Panc1 (cell line): ENCODE results near the gene NXPH3. TPM values are rescaled to one million over a fixed set of nuclear protein-coding genes. Genes with fewer than 3 reads are reported as not detected.

Source experiments
- ATAC-seq: fragments of 200-7000 bp; cut with Tn5 transposase; 2 replicates; pipeline ENCODE4 v1.9.1; 2020; ENCODE audit warnings: mild to moderate bottlenecking, moderate library complexity
- BruUV-seq: library from RNA; stranded (reverse); fragments of 400-500 nt; replicated peaks from 2 replicates; lab custom pipeline; 2021; lab: Mats Ljungman, UMichigan
- CTCF ChIA-PET: fragments of 300-600 bp; sonication (Branson Sonifier 250); formaldehyde crosslinking; loops from one replicate; lab custom pipeline; 2022; ENCODE audit warnings: antibody characterized with exemption; lab: Charles Lee
- POLR2A ChIA-PET: fragments of 300-600 bp; sonication (Branson Sonifier 250); formaldehyde crosslinking; loops from one replicate; lab custom pipeline; 2022; ENCODE audit warnings: antibody characterized with exemption; lab: Charles Lee
- DNase-seq: peaks from one replicate; pipeline ENCODE4 v3.0.0-alpha.2; 2010; ENCODE audit warnings: low read depth, low spot score
- H3K27ac ChIP-seq: 2 replicates; pipeline ENCODE4 v1.5.1; 2011; ENCODE audit warnings: mild to moderate bottlenecking, low read length, inconsistent platforms
- H3K27me3 ChIP-seq: fragments of 200-500 bp; sonication (Bioruptor generic); 2 replicates; pipeline ENCODE4 v1.6.0; 2014; ENCODE audit warnings: low read length, inconsistent platforms; ENCODE audit not compliant: control insufficient read depth, insufficient read depth
- H3K36me3 ChIP-seq: fragments of 200-500 bp; sonication (Bioruptor generic); 2 replicates; pipeline ENCODE4 v1.5.1; 2014; ENCODE audit warnings: inconsistent platforms, mild to moderate bottlenecking, low read length, moderate library complexity; ENCODE audit not compliant: control insufficient read depth, insufficient read depth
- H3K4me1 ChIP-seq: 2 replicates; pipeline ENCODE4 v1.5.1; 2011; ENCODE audit warnings: inconsistent platforms, mild to moderate bottlenecking, low read length, moderate library complexity; ENCODE audit not compliant: control insufficient read depth, insufficient read depth
- H3K4me3 ChIP-seq, 2 experiments: 2 replicates each; pipeline ENCODE4 v1.5.1; 2011 to 2012; ENCODE audit warnings: low read depth in 2 of 2, low read length in 2 of 2, mild to moderate bottlenecking in 2 of 2, inconsistent platforms in 1 of 2, moderate library complexity in 1 of 2
- H3K9me3 ChIP-seq: fragments of 200-500 bp; sonication (Bioruptor generic); 2 replicates; pipeline ENCODE4 v1.5.1; 2014; ENCODE audit warnings: low read depth, mild to moderate bottlenecking, inconsistent platforms, low read length, moderate library complexity; ENCODE audit not compliant: control insufficient read depth, insufficient read depth
- CTCF ChIP-seq: fragments of 450-650 bp; IDR thresholded peaks from 2 replicates; pipeline ENCODE4 v1.5.1; 2017; ENCODE audit warnings: mild to moderate bottlenecking
- POLR2AphosphoS5 ChIP-seq: IDR thresholded peaks from 2 replicates; pipeline ENCODE4 v1.6.1; 2012; ENCODE audit warnings: mild to moderate bottlenecking, low read depth, low read length, moderate library complexity
- REST ChIP-seq, 2 experiments: IDR thresholded peaks; 2 replicates each; pipeline ENCODE4 v1.6.1; 2011 to 2012; ENCODE audit warnings: low read depth in 2 of 2, control low read depth in 1 of 2, low read length in 1 of 2, mild to moderate bottlenecking in 1 of 2, moderate library complexity in 1 of 2; ENCODE audit not compliant: insufficient read depth in 1 of 2
- SIN3A ChIP-seq: IDR thresholded peaks from 2 replicates; pipeline ENCODE4 v1.6.1; 2012; ENCODE audit warnings: low read depth, mild to moderate bottlenecking, low read length, moderate library complexity, borderline replicate concordance; ENCODE audit not compliant: insufficient read depth
- TCF7L2 ChIP-seq: IDR thresholded peaks from 2 replicates; pipeline ENCODE4 v1.6.1; 2011; ENCODE audit warnings: mild to moderate bottlenecking, low read depth, low read length, inconsistent platforms
- in situ Hi-C: cut with HindIII; loops from 2 replicates; pipeline ENCODE4 v1.10.0; 2016; ENCODE audit warnings: low sequenced_read_pairs, low pct_unique_long_range_greater_than_20kb
- intact Hi-C: fragments of 100-400 bp; cut with micrococcal nuclease; formaldehyde crosslinking; loops from one replicate; pipeline ENCODE4 v1.10.0; 2022; ENCODE audit not compliant: unreplicated experiment
- total RNA-seq: library from RNA; stranded (reverse); gene quantifications from one replicate; pipeline ENCODE4 v1.2.1, GENCODE V29; 2021; ENCODE audit not compliant: unreplicated experiment

NXPH3 gene
- total RNA-seq, 1 experiment from 2014 or later, result 0.57 TPM

- no peak overlapping the region for H3K27ac ChIP-seq
- CTCF ChIA-PET, result interaction anchor here (0.5 kb wide), 1 partner anchor 92 kb away, joined by 3 read pairs; no protein-coding TSS in a partner anchor
- no peaks in the 10 kb centered on the region for H3K27me3 ChIP-seq
- DNase-seq (no peak), ATAC-seq (peak; percentile 35; the same call in 1 of the 2 replicates)
- H3K4me1 ChIP-seq, result no peaks in the 10 kb centered on the region
- TF ChIP-seq SIN3A (no peak), TCF7L2 (no peak), POLR2AphosphoS5 (no peak), REST (IDR thresholded peaks at IDR 0.05; ENCODE audit: insufficient read depth in 1 of 2, low read depth in 2 of 2, low read length in 1 of 2) (no peak), CTCF (no peak)
- no TSS peak for BruUV-seq
- H3K4me3 ChIP-seq, result no peak overlapping the region
- H3K9me3 ChIP-seq, result no peaks in the 10 kb centered on the region
- intact Hi-C loops (no loop called here), in situ Hi-C loops (no loop called here)
- POLR2A ChIA-PET, result no interaction called here
- H3K36me3 ChIP-seq, result no peaks in the 10 kb centered on the region
Observed at GRCh38 chr17:49588726-49589576, 13.3 kb downstream of the NXPH3 start.

- Histone ChIP-seq H3K9me3 (no peaks in the 10 kb centered on the region), H3K36me3 (no peaks in the 10 kb centered on the region), H3K4me1 (no peaks in the 10 kb centered on the region), H3K27ac (no peak overlapping the region), H3K27me3 (no peaks in the 10 kb centered on the region), H3K4me3 (no peak overlapping the region)
- ChIA-PET POLR2A (no interaction called here), CTCF (interaction anchor here (0.5 kb wide), 1 partner anchor 93 kb away, joined by 3 read pairs; no protein-coding TSS in a partner anchor)
- BruUV-seq, result no TSS peak
- TF ChIP-seq POLR2AphosphoS5 (no peak), REST (IDR thresholded peaks at IDR 0.05; ENCODE audit: insufficient read depth in 1 of 2, low read depth in 2 of 2, low read length in 1 of 2) (no peak), TCF7L2 (no peak), CTCF (no peak), SIN3A (no peak)
- no peak for DNase-seq
- ATAC-seq, result no peak; the same call in 1 of the 2 replicates
- intact Hi-C loops, result no loop called here
- in situ Hi-C loops, result no loop called here
Observed at GRCh38 chr17:49589577-49589927, 13.9 kb downstream of the NXPH3 start.
